ENCODE measurements around the gene TRPC1. TPM values are rescaled to one million over a fixed set of nuclear protein-coding genes. Genes with fewer than 3 reads are reported as not detected.

TRPC1 gene
- total RNA-seq, 4 donors from 2014 or later, result 18.8 to 46.7 (median 23.4) TPM

- Histone ChIP-seq H3K4me1 (peaks cover 0 to 12% (median 0%) of the 10 kb centered on the region in 3 donors), H3K36me3 (no peaks in the 10 kb centered on the region), H3K9me3 (no peaks in the 10 kb centered on the region), H3K27ac (no peak overlapping the region), H3K27me3 (no peaks in the 10 kb centered on the region), H3K4me3 (no peak overlapping the region)
- TF ChIP-seq POLR2A (IDR thresholded peaks at IDR 0.05), result no peak
- TF ChIP-seq EP300 (IDR thresholded peaks at IDR 0.05), result no peak
- TF ChIP-seq POLR2AphosphoS5 (IDR thresholded peaks at IDR 0.05), result no peak
- TF ChIP-seq CTCF (IDR thresholded peaks at IDR 0.05), result no peak
- ATAC-seq, result no peak
- 83% methylated on average over 7 of the region's 7 CpGs; no CpG with 5 or more reads in 1 of the 2 donors for WGBS, 2 donors (ENCODE audit: low coverage in 1 of 2)
These were observed 30.5 kb upstream of the TRPC1 start for GRCh38 chr3:142693136-142693853.

DNA sequence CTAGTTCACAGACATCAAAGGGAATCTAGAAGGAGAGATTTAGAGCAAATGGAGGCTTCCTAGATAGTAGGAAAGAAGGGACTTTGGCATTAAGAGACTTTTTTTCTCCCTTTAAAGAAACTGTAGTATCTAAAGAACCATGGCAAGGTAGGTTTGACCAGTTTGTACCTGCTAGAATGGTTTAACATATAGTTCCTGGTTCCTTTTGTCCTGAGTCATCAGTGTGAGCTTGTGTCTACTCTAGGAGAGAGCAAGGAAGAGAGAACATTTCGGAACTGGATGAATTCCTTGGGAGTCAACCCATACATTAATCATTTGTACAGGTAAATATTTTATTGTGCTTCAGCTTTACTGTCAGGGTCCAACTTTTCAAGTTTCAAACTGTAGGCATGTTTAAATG is 29.6 kb upstream of the TRPC1 start:
- Histone ChIP-seq H3K4me3 (no peak overlapping the region), H3K4me1 (peaks cover 0 to 12% (median 0%) of the 10 kb centered on the region in 3 donors), H3K27ac (no peak overlapping the region), H3K9me3 (no peaks in the 10 kb centered on the region), H3K36me3 (no peaks in the 10 kb centered on the region), H3K27me3 (no peaks in the 10 kb centered on the region)
- no peak for ATAC-seq
- TF ChIP-seq POLR2A (IDR thresholded peaks at IDR 0.05) (no peak), EP300 (IDR thresholded peaks at IDR 0.05) (no peak), CTCF (IDR thresholded peaks at IDR 0.05) (no peak), POLR2AphosphoS5 (IDR thresholded peaks at IDR 0.05) (no peak)
- WGBS, 2 donors (ENCODE audit: low coverage in 1 of 2), result 53 to 91% methylated on average over 1 of the region's 1 CpG

DNA sequence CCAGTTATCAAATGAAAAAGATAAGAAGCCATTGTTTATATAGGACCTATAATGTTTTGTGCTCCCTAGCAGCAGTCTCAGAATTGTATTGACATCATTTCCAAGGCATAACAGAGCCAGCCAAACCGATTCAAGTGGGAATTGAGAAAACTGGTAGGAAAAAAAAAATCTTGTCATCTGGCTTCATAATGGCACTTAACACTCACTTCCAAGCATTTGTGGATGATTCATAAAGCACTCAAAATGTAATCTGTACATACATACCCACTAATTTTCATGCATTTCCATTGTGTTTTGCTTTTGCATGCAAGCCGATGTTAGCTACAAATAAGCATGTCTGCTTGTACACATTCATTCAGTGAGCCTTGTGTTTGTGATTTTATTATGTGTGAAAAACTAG is 18.6 kb upstream of the TRPC1 start:
- ATAC-seq, result no peak
- Histone ChIP-seq H3K4me1 (peaks cover 0 to 11% (median 0%) of the 10 kb centered on the region in 3 donors), H3K4me3 (no peak overlapping the region), H3K36me3 (no peaks in the 10 kb centered on the region), H3K9me3 (no peaks in the 10 kb centered on the region), H3K27me3 (no peaks in the 10 kb centered on the region), H3K27ac (no peak overlapping the region)
- TF ChIP-seq CTCF (IDR thresholded peaks at IDR 0.05) (no peak), EP300 (IDR thresholded peaks at IDR 0.05) (no peak), POLR2A (IDR thresholded peaks at IDR 0.05) (no peak), POLR2AphosphoS5 (IDR thresholded peaks at IDR 0.05) (no peak)
- 49 to 69% methylated on average over 2 of the region's 2 CpGs for WGBS, 2 donors (ENCODE audit: low coverage in 1 of 2)

GRCh38 chr3:142706321-142707127 is 17.3 kb upstream of the TRPC1 start:
- Histone ChIP-seq H3K27ac (no peak overlapping the region), H3K36me3 (no peaks in the 10 kb centered on the region), H3K4me1 (peaks cover 0 to 11% (median 0%) of the 10 kb centered on the region in 3 donors), H3K9me3 (no peaks in the 10 kb centered on the region), H3K4me3 (no peak overlapping the region), H3K27me3 (no peaks in the 10 kb centered on the region)
- ATAC-seq, result no peak
- 73 to 74% methylated on average over 7 of the region's 7 CpGs for WGBS, 2 donors (ENCODE audit: low coverage in 1 of 2)
- no peak for TF ChIP-seq POLR2A (IDR thresholded peaks at IDR 0.05)
- TF ChIP-seq POLR2AphosphoS5 (IDR thresholded peaks at IDR 0.05), result no peak
- TF ChIP-seq CTCF (IDR thresholded peaks at IDR 0.05), result no peak
- no peak for TF ChIP-seq EP300 (IDR thresholded peaks at IDR 0.05)

Measured in gastroesophageal sphincter (tissue), 4 donors.